H1 (cell line): Measurements from ENCODE around the gene LILRB3. TPM values are rescaled to one million over a fixed set of nuclear protein-coding genes. Genes with fewer than 3 reads are reported as not detected.

Experiments
- BRCA1 ChIP-seq: IDR thresholded peaks from 2 replicates; pipeline ENCODE4 v1.6.1; 2012; ENCODE audit warnings: low read depth, low read length, improper control_type of control experiment
- CBX8 ChIP-seq: fragments of 300-800, 300-1000 bp; sonication (generic); IDR thresholded peaks from 2 replicates; pipeline ENCODE4 v1.7.1; 2016; ENCODE audit warnings: low read depth, low read length, borderline replicate concordance
- HDAC2 ChIP-seq, 2 experiments: fragments of 300-600 bp in 1 of 2; sonication (generic) in 1 of 2; IDR thresholded peaks; 2 replicates each; pipeline ENCODE4 v1.6.1; 2011 to 2012; ENCODE audit warnings: low read depth in 2 of 2, low read length in 2 of 2, mild to moderate bottlenecking in 2 of 2, moderate library complexity in 2 of 2, borderline replicate concordance in 1 of 2, inconsistent platforms in 1 of 2
- MAFK ChIP-seq: IDR thresholded peaks from 2 replicates; pipeline ENCODE4 v1.6.1; 2012; ENCODE audit warnings: low read depth, mild to moderate bottlenecking, improper control_type of control experiment, low read length
- RFX5 ChIP-seq: IDR thresholded peaks from 2 replicates; pipeline ENCODE4 v1.6.1; 2011; ENCODE audit warnings: low read depth, low read length, improper control_type of control experiment, borderline replicate concordance
- SAP30 ChIP-seq: fragments of 300-600 bp; sonication (generic); IDR thresholded peaks from 2 replicates; pipeline ENCODE4 v1.7.1; 2012; ENCODE audit warnings: low read length, moderate library complexity, mild to moderate bottlenecking, inconsistent platforms; ENCODE audit not compliant: insufficient read depth, insufficient replicate concordance
- SIRT6 ChIP-seq: IDR thresholded peaks from one replicate; pipeline ENCODE4 v1.7.1; 2012; ENCODE audit warnings: low read length, inconsistent platforms
- YY1 ChIP-seq: IDR thresholded peaks from 2 replicates; pipeline ENCODE4 v1.6.1; 2011; ENCODE audit warnings: low read depth, mild to moderate bottlenecking, low read length
- polyA plus RNA-seq, 7 experiments: library from polyadenylated mRNA; depleted of rRNA in 3 of 7; stranded (reverse) in 5 of 7; unstranded in 2 of 7; fragments of >200 nt in 5 of 7; fragments of 200-250 nt in 2 of 7; gene quantifications; 1 replicate in 5 of 7; 2 replicates in 1 of 7; 4 replicates in 1 of 7; pipeline versions ENCODE4 v1.2.1 to v1.2.3, GENCODE V29; 2011 to 2013; ENCODE audit warnings: missing spikeins in 2 of 7, mixed read lengths in 2 of 7
- total RNA-seq: library from RNA; stranded (reverse); fragmentation: NEBNext Ultra II Directional; extraction: Animal tissue kit (Norgen Biotek cat#: 25700); gene quantifications from 2 replicates; pipeline ENCODE4 v1.2.1, GENCODE V29; 2021
- TF ChIP-seq, protein P1 (sequence below): fragments of 300-600 bp; sonication (generic); IDR thresholded peaks from 2 replicates; pipeline ENCODE4 v1.7.1; 2012; ENCODE audit warnings: low read length, moderate library complexity, mild to moderate bottlenecking, inconsistent platforms; ENCODE audit not compliant: insufficient replicate concordance

Gene LILRB3
- total and polyA plus RNA-seq, 2 of the 8 experiments (the other 6 are each of a cell fraction or from before 2014, with no cell fraction given), result not detected

DNA sequence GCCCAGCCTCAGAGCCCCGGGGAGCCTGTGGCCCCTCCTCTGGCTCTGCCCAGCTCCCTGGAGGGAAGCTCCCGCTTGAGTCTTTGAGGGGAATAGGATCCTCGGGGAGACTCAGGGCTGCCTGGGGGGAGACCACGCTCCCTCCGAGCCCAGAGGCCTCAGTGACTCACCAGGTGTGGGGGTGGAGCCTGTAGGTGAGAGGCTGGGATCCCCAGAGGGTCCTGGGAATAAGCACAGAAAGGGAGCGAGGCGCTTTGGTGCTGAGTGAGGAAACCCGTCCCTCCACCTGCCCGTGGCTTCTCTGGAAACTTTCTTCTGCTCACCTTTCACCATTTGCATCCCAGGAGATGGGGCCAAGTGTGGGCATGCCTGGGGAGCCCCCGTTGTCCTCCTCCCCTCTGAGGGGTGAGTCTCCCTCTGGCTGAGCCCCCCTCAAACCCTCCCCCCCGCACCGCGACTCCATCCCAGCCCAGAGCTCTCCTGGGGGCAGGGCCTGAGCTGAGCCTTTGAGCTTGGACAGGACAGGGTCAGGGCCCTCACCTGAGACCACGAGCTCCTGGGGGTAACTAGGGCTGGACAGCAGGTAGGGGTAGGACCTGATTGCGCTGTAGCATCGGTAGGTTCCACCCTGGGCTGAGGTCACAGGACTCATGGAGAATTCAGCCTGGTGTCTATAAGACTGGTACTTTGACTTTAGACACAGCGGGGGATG, 31.5 kb upstream of the LILRB3 start (continued):
- TF ChIP-seq, protein P1, sequence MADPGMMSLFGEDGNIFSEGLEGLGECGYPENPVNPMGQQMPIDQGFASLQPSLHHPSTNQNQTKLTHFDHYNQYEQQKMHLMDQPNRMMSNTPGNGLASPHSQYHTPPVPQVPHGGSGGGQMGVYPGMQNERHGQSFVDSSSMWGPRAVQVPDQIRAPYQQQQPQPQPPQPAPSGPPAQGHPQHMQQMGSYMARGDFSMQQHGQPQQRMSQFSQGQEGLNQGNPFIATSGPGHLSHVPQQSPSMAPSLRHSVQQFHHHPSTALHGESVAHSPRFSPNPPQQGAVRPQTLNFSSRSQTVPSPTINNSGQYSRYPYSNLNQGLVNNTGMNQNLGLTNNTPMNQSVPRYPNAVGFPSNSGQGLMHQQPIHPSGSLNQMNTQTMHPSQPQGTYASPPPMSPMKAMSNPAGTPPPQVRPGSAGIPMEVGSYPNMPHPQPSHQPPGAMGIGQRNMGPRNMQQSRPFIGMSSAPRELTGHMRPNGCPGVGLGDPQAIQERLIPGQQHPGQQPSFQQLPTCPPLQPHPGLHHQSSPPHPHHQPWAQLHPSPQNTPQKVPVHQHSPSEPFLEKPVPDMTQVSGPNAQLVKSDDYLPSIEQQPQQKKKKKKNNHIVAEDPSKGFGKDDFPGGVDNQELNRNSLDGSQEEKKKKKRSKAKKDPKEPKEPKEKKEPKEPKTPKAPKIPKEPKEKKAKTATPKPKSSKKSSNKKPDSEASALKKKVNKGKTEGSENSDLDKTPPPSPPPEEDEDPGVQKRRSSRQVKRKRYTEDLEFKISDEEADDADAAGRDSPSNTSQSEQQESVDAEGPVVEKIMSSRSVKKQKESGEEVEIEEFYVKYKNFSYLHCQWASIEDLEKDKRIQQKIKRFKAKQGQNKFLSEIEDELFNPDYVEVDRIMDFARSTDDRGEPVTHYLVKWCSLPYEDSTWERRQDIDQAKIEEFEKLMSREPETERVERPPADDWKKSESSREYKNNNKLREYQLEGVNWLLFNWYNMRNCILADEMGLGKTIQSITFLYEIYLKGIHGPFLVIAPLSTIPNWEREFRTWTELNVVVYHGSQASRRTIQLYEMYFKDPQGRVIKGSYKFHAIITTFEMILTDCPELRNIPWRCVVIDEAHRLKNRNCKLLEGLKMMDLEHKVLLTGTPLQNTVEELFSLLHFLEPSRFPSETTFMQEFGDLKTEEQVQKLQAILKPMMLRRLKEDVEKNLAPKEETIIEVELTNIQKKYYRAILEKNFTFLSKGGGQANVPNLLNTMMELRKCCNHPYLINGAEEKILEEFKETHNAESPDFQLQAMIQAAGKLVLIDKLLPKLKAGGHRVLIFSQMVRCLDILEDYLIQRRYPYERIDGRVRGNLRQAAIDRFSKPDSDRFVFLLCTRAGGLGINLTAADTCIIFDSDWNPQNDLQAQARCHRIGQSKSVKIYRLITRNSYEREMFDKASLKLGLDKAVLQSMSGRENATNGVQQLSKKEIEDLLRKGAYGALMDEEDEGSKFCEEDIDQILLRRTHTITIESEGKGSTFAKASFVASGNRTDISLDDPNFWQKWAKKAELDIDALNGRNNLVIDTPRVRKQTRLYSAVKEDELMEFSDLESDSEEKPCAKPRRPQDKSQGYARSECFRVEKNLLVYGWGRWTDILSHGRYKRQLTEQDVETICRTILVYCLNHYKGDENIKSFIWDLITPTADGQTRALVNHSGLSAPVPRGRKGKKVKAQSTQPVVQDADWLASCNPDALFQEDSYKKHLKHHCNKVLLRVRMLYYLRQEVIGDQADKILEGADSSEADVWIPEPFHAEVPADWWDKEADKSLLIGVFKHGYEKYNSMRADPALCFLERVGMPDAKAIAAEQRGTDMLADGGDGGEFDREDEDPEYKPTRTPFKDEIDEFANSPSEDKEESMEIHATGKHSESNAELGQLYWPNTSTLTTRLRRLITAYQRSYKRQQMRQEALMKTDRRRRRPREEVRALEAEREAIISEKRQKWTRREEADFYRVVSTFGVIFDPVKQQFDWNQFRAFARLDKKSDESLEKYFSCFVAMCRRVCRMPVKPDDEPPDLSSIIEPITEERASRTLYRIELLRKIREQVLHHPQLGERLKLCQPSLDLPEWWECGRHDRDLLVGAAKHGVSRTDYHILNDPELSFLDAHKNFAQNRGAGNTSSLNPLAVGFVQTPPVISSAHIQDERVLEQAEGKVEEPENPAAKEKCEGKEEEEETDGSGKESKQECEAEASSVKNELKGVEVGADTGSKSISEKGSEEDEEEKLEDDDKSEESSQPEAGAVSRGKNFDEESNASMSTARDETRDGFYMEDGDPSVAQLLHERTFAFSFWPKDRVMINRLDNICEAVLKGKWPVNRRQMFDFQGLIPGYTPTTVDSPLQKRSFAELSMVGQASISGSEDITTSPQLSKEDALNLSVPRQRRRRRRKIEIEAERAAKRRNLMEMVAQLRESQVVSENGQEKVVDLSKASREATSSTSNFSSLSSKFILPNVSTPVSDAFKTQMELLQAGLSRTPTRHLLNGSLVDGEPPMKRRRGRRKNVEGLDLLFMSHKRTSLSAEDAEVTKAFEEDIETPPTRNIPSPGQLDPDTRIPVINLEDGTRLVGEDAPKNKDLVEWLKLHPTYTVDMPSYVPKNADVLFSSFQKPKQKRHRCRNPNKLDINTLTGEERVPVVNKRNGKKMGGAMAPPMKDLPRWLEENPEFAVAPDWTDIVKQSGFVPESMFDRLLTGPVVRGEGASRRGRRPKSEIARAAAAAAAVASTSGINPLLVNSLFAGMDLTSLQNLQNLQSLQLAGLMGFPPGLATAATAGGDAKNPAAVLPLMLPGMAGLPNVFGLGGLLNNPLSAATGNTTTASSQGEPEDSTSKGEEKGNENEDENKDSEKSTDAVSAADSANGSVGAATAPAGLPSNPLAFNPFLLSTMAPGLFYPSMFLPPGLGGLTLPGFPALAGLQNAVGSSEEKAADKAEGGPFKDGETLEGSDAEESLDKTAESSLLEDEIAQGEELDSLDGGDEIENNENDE, result no peak
- TF ChIP-seq SIRT6, result no peak
- TF ChIP-seq SAP30, result no peak
- TF ChIP-seq HDAC2 (IDR thresholded peaks at IDR 0.05; ENCODE audit: borderline replicate concordance in 1 of 2, low read depth in 2 of 2, low read length in 2 of 2), result no peak
- TF ChIP-seq CBX8, result no peak
- TF ChIP-seq MAFK, result no peak
- no peak for TF ChIP-seq YY1
- no peak for TF ChIP-seq BRCA1
- TF ChIP-seq RFX5, result no peak
